Activated CD8-positive, alpha-beta memory T cell treated with anti-CD3 and anti-CD28 coated beads for 36 hours (primary cell): ENCODE data around the gene SLC25A53. TPM values are rescaled to one million over a fixed set of nuclear protein-coding genes. Genes with fewer than 3 reads are reported as not detected.
"Not testable (repeated sequence)": the region's sequence is repeated elsewhere in the genome, so short reads cannot be mapped to it uniquely, and the experiment has no call there.

ENCODE experiments used
- CTCF ChIA-PET: fragments of 350-600 bp; sonication (Branson Sonifier 250); formaldehyde crosslinking; loops from one replicate; lab custom pipeline; 2021; ENCODE audit warnings: antibody characterized with exemption; lab: Charles Lee
- POLR2A ChIA-PET: fragments of 350-600 bp; sonication (Branson Sonifier 250); formaldehyde crosslinking; loops from one replicate; lab custom pipeline; 2021; ENCODE audit warnings: antibody characterized with exemption; lab: Charles Lee
- total RNA-seq, 2 experiments: library from RNA; stranded (reverse); gene quantifications; one replicate each; pipeline ENCODE4 v1.2.3, GENCODE V29; 2021

SLC25A53 gene
- total RNA-seq, 2 experiments from 2014 or later = 5.7 to 7.7 TPM

DNA sequence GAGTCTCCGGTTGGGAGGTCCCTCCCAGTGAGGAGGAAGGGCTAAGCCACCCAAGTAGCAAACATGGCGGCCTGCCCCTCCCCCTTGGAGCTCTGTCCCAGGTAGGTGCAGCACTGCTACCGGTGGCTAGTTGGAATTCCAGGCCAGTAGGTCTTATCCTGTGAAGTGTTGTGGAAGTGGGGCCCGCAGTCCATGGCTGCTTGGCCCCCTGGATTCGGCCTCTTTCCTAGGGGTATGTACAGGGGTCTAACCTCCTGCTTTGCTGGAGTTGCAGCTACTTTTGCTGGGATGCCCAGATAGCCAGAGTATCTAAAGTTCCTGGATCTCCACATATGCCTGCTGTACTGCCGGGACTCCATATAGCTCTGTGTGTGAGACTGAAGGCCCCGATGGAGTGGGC, 70.9 kb downstream of the SLC25A53 start:
- CTCF ChIA-PET = interaction anchor here (0.9 kb wide), 1 partner anchor 28 kb away, joined by 3 read pairs; no protein-coding TSS in a partner anchor

GRCh38 chrX:104085477-104085876, 71.3 kb downstream of the SLC25A53 start:
- CTCF ChIA-PET = interaction anchor here (0.9 kb wide), 1 partner anchor 28 kb away, joined by 3 read pairs; no protein-coding TSS in a partner anchor
- POLR2A ChIA-PET = no interaction called here

More for the DNA sequence above, 70.9 kb downstream of the SLC25A53 start:
- POLR2A ChIA-PET = no interaction called here

DNA sequence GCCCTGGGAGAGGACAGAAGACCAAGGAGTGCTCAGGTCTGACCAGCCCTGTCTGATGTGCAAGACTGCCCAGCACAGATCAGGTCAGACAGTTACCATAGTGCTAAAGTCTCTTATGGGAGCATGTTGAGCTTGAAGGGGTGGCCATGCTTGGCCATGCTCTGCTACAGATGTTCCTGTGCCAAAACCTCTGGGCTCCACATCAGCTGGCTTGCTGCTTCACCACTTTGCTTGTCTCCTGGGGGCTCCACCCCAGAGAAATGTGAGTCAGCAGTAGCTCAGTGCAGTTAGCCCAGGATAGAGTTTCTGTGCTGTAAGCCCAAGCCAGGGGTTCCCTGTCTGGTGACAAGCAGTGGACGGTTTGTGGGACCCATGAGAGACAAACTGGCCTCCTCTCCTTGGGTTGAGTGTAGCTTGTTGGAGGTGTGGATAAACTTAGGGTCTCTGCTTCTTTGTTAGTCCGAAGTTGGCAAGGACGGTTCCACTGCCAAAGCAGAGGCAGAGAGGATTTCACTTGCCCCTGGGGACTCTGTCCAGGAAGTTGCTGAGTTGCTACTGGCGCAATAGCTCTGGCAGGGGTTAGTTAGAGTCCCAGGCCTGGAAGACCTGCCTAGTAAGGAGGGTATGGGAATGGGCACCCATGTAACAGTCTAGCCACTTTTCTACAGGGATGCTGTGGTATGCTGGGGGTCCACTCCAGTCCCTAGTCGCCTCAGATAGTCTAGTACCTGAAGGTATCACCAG, 72.1 kb downstream of the SLC25A53 start:
- ChIA-PET CTCF (interaction anchor here (0.9 kb wide), 1 partner anchor 29 kb away, joined by 3 read pairs; no protein-coding TSS in a partner anchor), POLR2A (no interaction called here)

GRCh38 chrX:104084063-104084462, 72.7 kb downstream of the SLC25A53 start:
- ChIA-PET POLR2A (no interaction called here), CTCF (no interaction called here)

DNA sequence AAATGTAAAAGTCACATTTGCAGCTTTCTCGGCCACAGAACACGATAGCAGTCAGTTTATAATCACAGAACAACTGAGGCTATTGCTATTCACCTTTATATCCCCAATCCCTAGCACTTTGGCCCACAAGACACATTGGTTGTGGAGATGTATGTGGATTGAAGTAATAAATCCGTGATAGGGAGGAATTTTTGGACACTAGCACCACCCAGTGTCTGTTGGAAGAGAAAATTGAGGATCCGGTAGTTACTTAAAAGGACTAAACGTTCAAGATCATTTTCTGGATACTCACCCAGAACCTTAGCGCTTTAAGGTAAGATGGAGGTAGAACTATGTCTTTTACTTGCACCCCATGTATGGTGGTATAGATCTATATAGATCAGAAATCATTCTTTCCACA, 79.0 kb downstream of the SLC25A53 start:
- POLR2A ChIA-PET, CTCF ChIA-PET: not testable (repeated sequence)

- POLR2A ChIA-PET, CTCF ChIA-PET: not testable (repeated sequence)
Measured at GRCh38 chrX:104075778-104076445, 80.9 kb downstream of the SLC25A53 start, which contains the start of gene TMSB15C. TMSB15C (minus strand) TSS chrX:104076236.

DNA sequence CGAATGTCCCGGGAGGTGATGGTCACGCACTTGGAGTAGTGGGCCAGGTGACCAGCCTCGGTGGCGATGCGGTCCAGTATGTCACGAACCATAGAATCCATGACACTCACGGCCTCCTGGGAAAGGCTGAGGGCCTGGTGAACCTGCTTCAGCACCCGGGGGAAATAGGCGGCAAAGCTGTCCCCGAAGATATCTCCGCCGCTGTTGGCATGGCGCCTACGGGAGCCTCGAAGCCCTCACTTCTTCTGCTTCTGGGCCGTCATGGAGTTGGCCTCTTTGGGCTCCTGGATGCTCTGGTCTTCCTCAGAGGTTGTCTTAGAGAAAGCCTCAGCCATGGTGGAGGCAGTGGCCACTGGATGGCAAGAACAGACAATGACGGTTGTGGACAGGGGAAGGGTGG, 94.2 kb downstream of the SLC25A53 start:
- POLR2A ChIA-PET, CTCF ChIA-PET: not testable (repeated sequence)

DNA sequence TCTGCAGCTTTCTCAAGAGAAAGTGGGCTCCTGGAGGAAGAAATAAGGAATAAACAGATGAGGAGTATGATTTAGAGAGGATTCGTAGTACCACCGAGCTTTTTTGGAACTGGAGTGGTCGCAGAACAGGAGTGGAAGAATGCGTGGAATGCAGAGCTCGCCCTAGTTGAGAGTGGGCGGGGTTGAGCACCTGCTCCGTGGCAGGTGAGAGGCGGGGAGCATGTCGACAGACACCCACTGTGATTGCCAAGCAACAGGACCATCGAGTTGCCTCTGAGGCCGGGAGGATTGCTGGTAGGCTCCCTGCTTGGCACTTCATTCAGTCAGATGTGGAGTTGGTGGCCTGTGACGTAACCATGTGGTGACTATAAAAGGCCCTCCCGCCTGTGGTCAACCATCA, 101.9 kb downstream of the SLC25A53 start:
- POLR2A ChIA-PET, CTCF ChIA-PET: not testable (repeated sequence)

Other genes with a start within 250 kb of the SLC25A53 start
- gene TMSB15B, start 194.4 kb downstream of the SLC25A53 start, total RNA-seq = 1 to 10 TPM; 5.8 to 7.5 TPM
- gene H2BW1, start 143.3 kb downstream of the SLC25A53 start, total RNA-seq = not detected
- under 1 TPM in 1 of 2 experiments, not detected in 1; 0.08 TPM for gene H2BW2, start 117.1 kb downstream of the SLC25A53 start, total RNA-seq
- 1 to 10 TPM; 2.7 to 3.2 TPM for gene TMSB15C, start 80.8 kb downstream of the SLC25A53 start, total RNA-seq
- gene ZCCHC18, start 44.5 kb downstream of the SLC25A53 start, total RNA-seq = 1 to 10 TPM; 3.6 to 5.1 TPM
- gene FAM199X, start 9.4 kb upstream of the SLC25A53 start, total RNA-seq = 10 to 100 TPM in 1 of 2 experiments, 1 to 10 TPM in 1; 9.4 to 10.0 TPM
- under 1 TPM in 1 of 2 experiments, not detected in 1; 0.13 TPM for gene ESX1, start 97.9 kb upstream of the SLC25A53 start, total RNA-seq